CD14-positive monocyte (primary cell): ENCODE results near the gene TYK2. TPM values are rescaled to one million over a fixed set of nuclear protein-coding genes. Genes with fewer than 3 reads are reported as not detected.

ENCODE experiments used
- DNase-seq, 3 donors: peaks; one replicate each; pipeline ENCODE4 v3.0.0-alpha.2; 2011 to 2022
- H2AFZ ChIP-seq: 2 replicates; pipeline ENCODE4 v1.6.0; 2012; ENCODE audit warnings: mild to moderate bottlenecking, low read depth, low read length, inconsistent platforms; ENCODE audit not compliant: insufficient read depth, poor library complexity, severe bottlenecking
- H3K27ac ChIP-seq, 2 donors: 1 replicate in 1 of 2; 2 replicates in 1 of 2; pipeline ENCODE4 v1.5.1; 2012 to 2013; ENCODE audit warnings: low read length in 2 of 2, control low read depth in 1 of 2, inconsistent platforms in 1 of 2, low read depth in 1 of 2, mild to moderate bottlenecking in 1 of 2
- H3K27me3 ChIP-seq, 2 donors: one replicate each; pipeline versions ENCODE4 v1.6.0 to v1.6.1; 2011 to 2013; ENCODE audit warnings: low read length in 2 of 2; ENCODE audit not compliant: control insufficient read depth in 2 of 2, insufficient read depth in 2 of 2
- H3K36me3 ChIP-seq, 2 donors: replicated peaks in 1 of 2; 1 replicate in 1 of 2; 2 replicates in 1 of 2; pipeline versions ENCODE4 v1.5.1 to v1.6.1; 2012 to 2013; ENCODE audit warnings: low read length in 2 of 2, control low read depth in 1 of 2, inconsistent platforms in 1 of 2, mild to moderate bottlenecking in 1 of 2; ENCODE audit not compliant: insufficient read depth in 2 of 2, control insufficient read depth in 1 of 2
- H3K4me1 ChIP-seq, 2 donors: 1 replicate in 1 of 2; 2 replicates in 1 of 2; pipeline versions ENCODE4 v1.5.1 to v1.6.1; 2012 to 2013; ENCODE audit warnings: low read length in 2 of 2, control low read depth in 1 of 2, inconsistent platforms in 1 of 2, mild to moderate bottlenecking in 1 of 2, moderate library complexity in 1 of 2; ENCODE audit not compliant: insufficient read depth in 2 of 2, control insufficient read depth in 1 of 2
- H3K4me2 ChIP-seq: replicated peaks from 2 replicates; pipeline ENCODE3; 2012; ENCODE audit warnings: low read length, moderate library complexity, mild to moderate bottlenecking; ENCODE audit not compliant: poor library complexity, severe bottlenecking; ENCODE audit errors: extremely low read depth
- H3K4me3 ChIP-seq, 3 experiments: fragments of 200-600 bp in 1 of 3; sonication (generic) in 1 of 3; replicated peaks in 1 of 3; 1 replicate in 2 of 3; 2 replicates in 1 of 3; pipeline ENCODE4 v1.5.1; 2011 to 2013; ENCODE audit warnings: low read length in 3 of 3, mild to moderate bottlenecking in 3 of 3, control low read depth in 2 of 3, low read depth in 2 of 3, inconsistent platforms in 1 of 3, moderate library complexity in 1 of 3
- H3K79me2 ChIP-seq: 2 replicates; pipeline ENCODE4 v1.6.0; 2012; ENCODE audit warnings: mild to moderate bottlenecking, control low read depth, inconsistent platforms, low read length, moderate library complexity; ENCODE audit not compliant: insufficient read depth
- H3K9ac ChIP-seq: 2 replicates; pipeline ENCODE4 v1.6.0; 2017; ENCODE audit warnings: low read length, mild to moderate bottlenecking; ENCODE audit not compliant: insufficient read depth, poor library complexity, severe bottlenecking
- H3K9me3 ChIP-seq, 2 donors: replicated peaks in 1 of 2; 1 replicate in 1 of 2; 2 replicates in 1 of 2; pipeline versions ENCODE4 v1.5.1 to v1.6.1; 2012 to 2013; ENCODE audit warnings: low read length in 2 of 2, control low read depth in 1 of 2; ENCODE audit not compliant: control insufficient read depth in 1 of 2, insufficient read depth in 1 of 2
- H4K20me1 ChIP-seq: 2 replicates; pipeline ENCODE4 v1.6.0; 2012; ENCODE audit warnings: mild to moderate bottlenecking, low read length, control low read depth, moderate library complexity; ENCODE audit not compliant: insufficient read depth
- H3K27ac Mint-ChIP-seq, 7 donors: one replicate each; pipeline ENCODE4 v1.8.0; 2020; ENCODE audit warnings: mild to moderate bottlenecking in 7 of 7, mixed read lengths in 7 of 7, moderate library complexity in 6 of 7, inconsistent platforms in 2 of 7
- H3K27me3 Mint-ChIP-seq, 3 donors: one replicate each; pipeline ENCODE4 v1.8.0; 2021 to 2022; ENCODE audit warnings: low read depth in 3 of 3, mild to moderate bottlenecking in 3 of 3, mixed read lengths in 3 of 3, moderate library complexity in 3 of 3, inconsistent platforms in 1 of 3
- H3K36me3 Mint-ChIP-seq, 2 donors: one replicate each; pipeline ENCODE4 v1.8.0; 2020; ENCODE audit warnings: mixed read lengths in 2 of 2, inconsistent platforms in 1 of 2, mild to moderate bottlenecking in 1 of 2
- H3K4me1 Mint-ChIP-seq: one replicate; pipeline ENCODE4 v1.8.0; 2020; ENCODE audit warnings: mild to moderate bottlenecking, mixed read lengths
- H3K4me3 Mint-ChIP-seq, 2 donors: one replicate each; pipeline ENCODE4 v1.8.0; 2020; ENCODE audit warnings: mild to moderate bottlenecking in 2 of 2, mixed read lengths in 2 of 2, moderate library complexity in 1 of 2
- H3K9me3 Mint-ChIP-seq, 7 donors: one replicate each; pipeline ENCODE4 v1.8.0; 2020 to 2022; ENCODE audit warnings: mixed read lengths in 7 of 7, mild to moderate bottlenecking in 6 of 7, moderate library complexity in 6 of 7, inconsistent platforms in 2 of 7
- WGBS: methylation state at CpG from one replicate; pipeline ENCODE4 v1.1.5; 2013; ENCODE audit warnings: missing lambda C conversion rate; ENCODE audit not compliant: insufficient coverage; 5-methylcytosine and 5-hydroxymethylcytosine counted together
- intact Hi-C, 2 donors: fragments of 100-400 bp; cut with micrococcal nuclease; formaldehyde crosslinking; loops; one replicate each; pipeline versions ENCODE4 v1.15.0 to v1.15.1; 2023
- polyA plus RNA-seq, 3 donors: library from polyadenylated mRNA; depleted of rRNA in 1 of 3; unstranded in 2 of 3; stranded (reverse) in 1 of 3; fragments of 300-500 nt in 2 of 3; fragments of >200 nt in 1 of 3; fragmentation: Illumina TruSeq in 2 of 3; gene quantifications; 1 replicate in 2 of 3; 2 replicates in 1 of 3; pipeline ENCODE4 v1.2.3, GENCODE V29; 2012 to 2021
- TF ChIP-seq, protein P1 (sequence below): fragments of 200-600 bp; IDR thresholded peaks from one replicate; pipeline ENCODE4 v1.8.0; 2022; ENCODE audit warnings: antibody characterized with exemption, mild to moderate bottlenecking

TYK2 gene
- polyA plus RNA-seq, 3 donors = 82.9 to 441 (median 113) TPM

GRCh38 chr19:10393137-10393536 lies 12.8 kb upstream of the TYK2 start:
- Histone ChIP-seq H3K4me2 (no peak overlapping the region), H3K4me1 (peaks cover 0 to 6% of the 10 kb centered on the region in 2 donors), H2AFZ (no peak overlapping the region), H3K27me3 (no peaks in the 10 kb centered on the region), H3K4me3 (no peak overlapping the region), H4K20me1 (peaks cover 21% of the 10 kb centered on the region), H3K79me2 (peaks cover 16% of the 10 kb centered on the region), H3K9me3 (no peaks in the 10 kb centered on the region), H3K9ac (no peak overlapping the region), H3K27ac (no peak overlapping the region), H3K36me3 (peaks cover 48 to 67% of the 10 kb centered on the region in 2 donors)
- WGBS = 94% methylated on average over 15 of the region's 24 CpGs
- no peak overlapping the region for H3K4me3 Mint-ChIP-seq
- no peak for DNase-seq
- intact Hi-C loops = loop anchor here in 1 of 2 donors (5.0 kb wide), 1 partner anchor 461 kb away; no protein-coding TSS in a partner anchor
- H3K4me1 Mint-ChIP-seq = peaks cover 5% of the 10 kb centered on the region
- H3K36me3 Mint-ChIP-seq = peaks cover 58 to 82% of the 10 kb centered on the region in 2 donors
- H3K27me3 Mint-ChIP-seq = no peaks in the 10 kb centered on the region
- TF ChIP-seq, protein P1, sequence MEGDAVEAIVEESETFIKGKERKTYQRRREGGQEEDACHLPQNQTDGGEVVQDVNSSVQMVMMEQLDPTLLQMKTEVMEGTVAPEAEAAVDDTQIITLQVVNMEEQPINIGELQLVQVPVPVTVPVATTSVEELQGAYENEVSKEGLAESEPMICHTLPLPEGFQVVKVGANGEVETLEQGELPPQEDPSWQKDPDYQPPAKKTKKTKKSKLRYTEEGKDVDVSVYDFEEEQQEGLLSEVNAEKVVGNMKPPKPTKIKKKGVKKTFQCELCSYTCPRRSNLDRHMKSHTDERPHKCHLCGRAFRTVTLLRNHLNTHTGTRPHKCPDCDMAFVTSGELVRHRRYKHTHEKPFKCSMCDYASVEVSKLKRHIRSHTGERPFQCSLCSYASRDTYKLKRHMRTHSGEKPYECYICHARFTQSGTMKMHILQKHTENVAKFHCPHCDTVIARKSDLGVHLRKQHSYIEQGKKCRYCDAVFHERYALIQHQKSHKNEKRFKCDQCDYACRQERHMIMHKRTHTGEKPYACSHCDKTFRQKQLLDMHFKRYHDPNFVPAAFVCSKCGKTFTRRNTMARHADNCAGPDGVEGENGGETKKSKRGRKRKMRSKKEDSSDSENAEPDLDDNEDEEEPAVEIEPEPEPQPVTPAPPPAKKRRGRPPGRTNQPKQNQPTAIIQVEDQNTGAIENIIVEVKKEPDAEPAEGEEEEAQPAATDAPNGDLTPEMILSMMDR = no peak
- no peaks in the 10 kb centered on the region for H3K9me3 Mint-ChIP-seq
- no peak overlapping the region for H3K27ac Mint-ChIP-seq

- peaks cover 5% of the 10 kb centered on the region for H3K4me1 Mint-ChIP-seq
- Histone ChIP-seq H2AFZ (no peak overlapping the region), H3K4me3 (no peak overlapping the region), H3K9me3 (no peaks in the 10 kb centered on the region), H3K27me3 (no peaks in the 10 kb centered on the region), H3K79me2 (peaks cover 8% of the 10 kb centered on the region), H3K4me1 (peaks cover 0 to 6% of the 10 kb centered on the region in 2 donors), H3K36me3 (peaks cover 47 to 61% of the 10 kb centered on the region in 2 donors), H3K9ac (no peak overlapping the region), H3K4me2 (no peak overlapping the region), H3K27ac (no peak overlapping the region), H4K20me1 (peaks cover 13% of the 10 kb centered on the region)
- peaks cover 0 to 4% (median 0%) of the 10 kb centered on the region in 3 donors for H3K27me3 Mint-ChIP-seq
- intact Hi-C loops = loop anchor here in 1 of 2 donors (5.0 kb wide), 1 partner anchor 460 kb away; no protein-coding TSS in a partner anchor
- H3K36me3 Mint-ChIP-seq = peaks cover 52 to 73% of the 10 kb centered on the region in 2 donors
- no peak overlapping the region for H3K4me3 Mint-ChIP-seq
- TF ChIP-seq, protein P1 = no peak
- WGBS = no CpG with 5 or more reads among the region's 6 CpGs
- DNase-seq = no peak
- no peaks in the 10 kb centered on the region for H3K9me3 Mint-ChIP-seq
- no peak overlapping the region for H3K27ac Mint-ChIP-seq
These were observed 11.7 kb upstream of the TYK2 start for GRCh38 chr19:10392120-10392519.
